WERI-Rb-1 (cell line): Measurements from ENCODE around the gene SH3YL1.

Experiments
- DNase-seq: peaks from one replicate; pipeline ENCODE4 v3.0.0-alpha.2; 2020
- H3K27ac ChIP-seq: fragments of 250-450 bp; sonication (Bioruptor Pico); 2 replicates; pipeline ENCODE4 v1.5.1; 2020; ENCODE audit warnings: mild to moderate bottlenecking, moderate library complexity
- H3K27me3 ChIP-seq: fragments of 250-450 bp; sonication (Bioruptor Pico); 2 replicates; pipeline ENCODE4 v1.5.1; 2021; ENCODE audit warnings: mild to moderate bottlenecking, low read depth, moderate library complexity; ENCODE audit not compliant: insufficient read depth, severe bottlenecking
- H3K36me3 ChIP-seq: fragments of 250-450 bp; sonication (Bioruptor Pico); 2 replicates; pipeline ENCODE4 v1.5.1; 2020; ENCODE audit warnings: mild to moderate bottlenecking, moderate library complexity
- H3K4me3 ChIP-seq: 2 replicates; pipeline ENCODE4 v1.5.1; 2011; ENCODE audit warnings: low read depth, mild to moderate bottlenecking, control low read depth, low read length
- H3K9me3 ChIP-seq: fragments of 250-450 bp; sonication (Bioruptor Pico); 2 replicates; pipeline ENCODE4 v1.5.1; 2021; ENCODE audit warnings: mild to moderate bottlenecking, moderate library complexity; ENCODE audit not compliant: severe bottlenecking
- CTCF ChIP-seq: IDR thresholded peaks from 2 replicates; pipeline ENCODE4 v1.5.1; 2011; ENCODE audit warnings: low read depth, mild to moderate bottlenecking, control low read depth, inconsistent platforms, low read length

SH3YL1 gene

GRCh38 chr2:284896-285492 is 21.2 kb upstream of the SH3YL1 start:
- no peak for TF ChIP-seq CTCF
- H3K36me3 ChIP-seq, result peaks cover 23% of the 10 kb centered on the region
- peaks cover 39% of the 10 kb centered on the region for H3K27me3 ChIP-seq
- H3K4me3 ChIP-seq, result no peak overlapping the region
- no peak overlapping the region for H3K27ac ChIP-seq
- no peaks in the 10 kb centered on the region for H3K9me3 ChIP-seq
- no peak for DNase-seq

- no peak overlapping the region for H3K27ac ChIP-seq
- TF ChIP-seq CTCF, result no peak
- H3K27me3 ChIP-seq, result peaks cover 31% of the 10 kb centered on the region
- DNase-seq, result no peak
- H3K4me3 ChIP-seq, result no peak overlapping the region
- H3K36me3 ChIP-seq, result peaks cover 28% of the 10 kb centered on the region
- no peaks in the 10 kb centered on the region for H3K9me3 ChIP-seq
Observed at GRCh38 chr2:283996-284794, 20.4 kb upstream of the SH3YL1 start.

GRCh38 chr2:282371-283263 is 18.8 kb upstream of the SH3YL1 start:
- Histone ChIP-seq H3K9me3 (no peaks in the 10 kb centered on the region), H3K36me3 (peaks cover 44% of the 10 kb centered on the region), H3K27me3 (peaks cover 21% of the 10 kb centered on the region), H3K4me3 (no peak overlapping the region), H3K27ac (no peak overlapping the region)
- TF ChIP-seq CTCF, result no peak
- no peak for DNase-seq

GRCh38 chr2:281381-281780 is 17.5 kb upstream of the SH3YL1 start:
- Histone ChIP-seq H3K36me3 (peaks cover 56% of the 10 kb centered on the region), H3K9me3 (no peaks in the 10 kb centered on the region), H3K27me3 (peaks cover 9% of the 10 kb centered on the region), H3K27ac (no peak overlapping the region), H3K4me3 (no peak overlapping the region)
- TF ChIP-seq CTCF, result no peak
- no peak for DNase-seq

- no peak for TF ChIP-seq CTCF
- Histone ChIP-seq H3K36me3 (peaks cover 63% of the 10 kb centered on the region), H3K9me3 (no peaks in the 10 kb centered on the region), H3K27me3 (peaks cover 2% of the 10 kb centered on the region), H3K27ac (no peak overlapping the region), H3K4me3 (no peak overlapping the region)
- DNase-seq, result no peak
Observed at GRCh38 chr2:280650-281110, 16.8 kb upstream of the SH3YL1 start.
